Fibroblast of lung (primary cell): ENCODE measurements around the gene CHD9NB. TPM values are rescaled to one million over a fixed set of nuclear protein-coding genes. Genes with fewer than 3 reads are reported as not detected.

ENCODE experiments used
- DNase-seq, 2 donors: peaks; one replicate each; pipeline versions ENCODE4 v3.0.0 to v3.0.0-alpha.2; 2010; ENCODE audit warnings: low read depth in 2 of 2
- H2AFZ ChIP-seq: 2 replicates; pipeline ENCODE4 v1.5.1; 2012; ENCODE audit warnings: low read length, control low read depth, inconsistent platforms
- H3K27ac ChIP-seq: 2 replicates; pipeline ENCODE4 v1.5.1; 2011; ENCODE audit warnings: low read length, control low read depth; ENCODE audit not compliant: insufficient read depth
- H3K27me3 ChIP-seq: 2 replicates; pipeline ENCODE4 v1.5.1; 2011; ENCODE audit warnings: mild to moderate bottlenecking, low read length; ENCODE audit not compliant: control insufficient read depth, insufficient read depth
- H3K36me3 ChIP-seq: 2 replicates; pipeline ENCODE4 v1.5.1; 2011; ENCODE audit warnings: low read length; ENCODE audit not compliant: control insufficient read depth, insufficient read depth
- H3K4me1 ChIP-seq: 2 replicates; pipeline ENCODE4 v1.5.1; 2011; ENCODE audit warnings: low read length; ENCODE audit not compliant: control insufficient read depth, insufficient read depth; ENCODE audit errors: extremely low read depth
- H3K4me2 ChIP-seq: 2 replicates; pipeline ENCODE4 v1.5.1; 2011; ENCODE audit warnings: low read length, control low read depth; ENCODE audit not compliant: insufficient read depth; ENCODE audit errors: extremely low read depth
- H3K4me3 ChIP-seq, 4 experiments: fragments of 200-600 bp in 1 of 4; sonication (generic) in 1 of 4; replicated peaks in 1 of 4; 2 replicates each; pipeline ENCODE4 v1.5.1; 2011 to 2016; ENCODE audit warnings: low read length in 4 of 4, low read depth in 3 of 4, mild to moderate bottlenecking in 3 of 4, control low read depth in 2 of 4, inconsistent platforms in 1 of 4, mixed read lengths in 1 of 4; ENCODE audit not compliant: insufficient read depth in 1 of 4; ENCODE audit errors: control extremely low read depth in 1 of 4
- H3K79me2 ChIP-seq: 2 replicates; pipeline ENCODE4 v1.5.1; 2012; ENCODE audit warnings: mild to moderate bottlenecking, low read length, inconsistent platforms; ENCODE audit not compliant: control insufficient read depth, insufficient read depth
- H3K9ac ChIP-seq: 2 replicates; pipeline ENCODE4 v1.5.1; 2011; ENCODE audit warnings: mild to moderate bottlenecking, low read length, control low read depth; ENCODE audit not compliant: insufficient read depth
- H3K9me3 ChIP-seq: 2 replicates; pipeline ENCODE4 v1.5.1; 2012; ENCODE audit warnings: low read depth, low read length; ENCODE audit not compliant: control insufficient read depth, insufficient read depth
- H4K20me1 ChIP-seq: 2 replicates; pipeline ENCODE4 v1.5.1; 2011; ENCODE audit warnings: low read length; ENCODE audit not compliant: control insufficient read depth, insufficient read depth; ENCODE audit errors: extremely low read depth
- CTCF ChIP-seq, 2 donors: IDR thresholded peaks in 1 of 2; conservative IDR thresholded peaks in 1 of 2; 1 replicate in 1 of 2; 2 replicates in 1 of 2; pipeline ENCODE4 v1.5.1; 2011 to 2012; ENCODE audit warnings: low read length in 2 of 2, control low read depth in 1 of 2, inconsistent platforms in 1 of 2, low read depth in 1 of 2, mild to moderate bottlenecking in 1 of 2
- EZH2 ChIP-seq: IDR thresholded peaks from 2 replicates; pipeline ENCODE4 v1.5.1; 2012; ENCODE audit warnings: low read length, control low read depth, mild to moderate bottlenecking; ENCODE audit errors: missing control alignments
- polyA plus RNA-seq, 2 donors: library from polyadenylated mRNA; depleted of rRNA in 1 of 2; stranded (reverse) in 1 of 2; unstranded in 1 of 2; fragments of >200 nt; gene quantifications; 2 replicates each; pipeline ENCODE4 v1.2.1, GENCODE V29; 2011 to 2012; ENCODE audit warnings: missing spikeins in 1 of 2
- total RNA-seq: library from RNA; depleted of rRNA; stranded (reverse); fragments of >200 nt; gene quantifications from 2 replicates; pipeline ENCODE4 v1.2.1, GENCODE V29; 2014

CHD9NB gene
- total and polyA plus RNA-seq, 2 donors (not counting 1 experiment from before 2014, with no cell fraction given) = 0.34 to 5.3 TPM

- H3K27ac ChIP-seq = peak overlapping the region; percentile 87
- peaks cover 7% of the 10 kb centered on the region for H3K79me2 ChIP-seq
- H3K9me3 ChIP-seq = no peaks in the 10 kb centered on the region
- no peak for TF ChIP-seq CTCF (conservative IDR thresholded peaks at IDR 0.05 in 1 of 2, IDR thresholded peaks at IDR 0.05 in 1 of 2; ENCODE audit: low read depth in 1 of 2, low read length in 2 of 2)
- TF ChIP-seq EZH2 = no peak
- H3K36me3 ChIP-seq = no peaks in the 10 kb centered on the region
- peak; percentile 95 for DNase-seq
- H3K4me2 ChIP-seq = peak overlapping the region; percentile 86
- H3K9ac ChIP-seq = peak overlapping the region; percentile 41
- peak overlapping the region; percentile 1 to 41 (median 18) for H3K4me3 ChIP-seq
- H3K4me1 ChIP-seq = peaks cover 21% of the 10 kb centered on the region
- H4K20me1 ChIP-seq = no peaks in the 10 kb centered on the region
- H2AFZ ChIP-seq = no peak overlapping the region
- no peaks in the 10 kb centered on the region for H3K27me3 ChIP-seq
Measured at GRCh38 chr16:53091466-53092211, 38.9 kb upstream of the CHD9NB start.

- DNase-seq = peak; percentile 99 to 100
- no peaks in the 10 kb centered on the region for H3K36me3 ChIP-seq
- H2AFZ ChIP-seq = peak overlapping the region; percentile 4
- no peaks in the 10 kb centered on the region for H3K27me3 ChIP-seq
- peaks cover 25% of the 10 kb centered on the region for H3K4me1 ChIP-seq
- H3K4me3 ChIP-seq = peak overlapping the region; percentile 1 to 41 (median 26)
- H3K9me3 ChIP-seq = no peaks in the 10 kb centered on the region
- peak overlapping the region; percentile 41 for H3K9ac ChIP-seq
- no peak for TF ChIP-seq CTCF (conservative IDR thresholded peaks at IDR 0.05 in 1 of 2, IDR thresholded peaks at IDR 0.05 in 1 of 2; ENCODE audit: low read depth in 1 of 2, low read length in 2 of 2)
- TF ChIP-seq EZH2 = no peak
- peaks cover 6% of the 10 kb centered on the region for H3K79me2 ChIP-seq
- peak overlapping the region; percentile 86 for H3K4me2 ChIP-seq
- peak overlapping the region; percentile 87 for H3K27ac ChIP-seq
- no peaks in the 10 kb centered on the region for H4K20me1 ChIP-seq
Measured at GRCh38 chr16:53090591-53091411, 38.1 kb upstream of the CHD9NB start.

- H3K27me3 ChIP-seq = no peaks in the 10 kb centered on the region
- no peak overlapping the region for H3K9ac ChIP-seq
- peak overlapping the region in 3 of 4 experiments; percentile 1 to 22 (median 13) for H3K4me3 ChIP-seq
- peaks cover 6% of the 10 kb centered on the region for H3K79me2 ChIP-seq
- H2AFZ ChIP-seq = no peak overlapping the region
- peaks cover 29% of the 10 kb centered on the region for H3K4me1 ChIP-seq
- H4K20me1 ChIP-seq = no peaks in the 10 kb centered on the region
- no peaks in the 10 kb centered on the region for H3K36me3 ChIP-seq
- peak overlapping the region; percentile 87 for H3K27ac ChIP-seq
- DNase-seq = no peak
- H3K4me2 ChIP-seq = peak overlapping the region; percentile 86
- no peaks in the 10 kb centered on the region for H3K9me3 ChIP-seq
- no peak for TF ChIP-seq EZH2
- TF ChIP-seq CTCF (conservative IDR thresholded peaks at IDR 0.05 in 1 of 2, IDR thresholded peaks at IDR 0.05 in 1 of 2; ENCODE audit: low read depth in 1 of 2, low read length in 2 of 2) = no peak
Measured at GRCh38 chr16:53090286-53090590, 37.5 kb upstream of the CHD9NB start.
